H9 (cell line): ENCODE data around the gene PLCH2. TPM values are rescaled to one million over a fixed set of nuclear protein-coding genes. Genes with fewer than 3 reads are reported as not detected.

Experiments used
- DNase-seq: peaks from one replicate; pipeline ENCODE4 v3.0.0-alpha.2; 2017
- H2AFZ ChIP-seq: one replicate; pipeline ENCODE4 v1.6.1; 2013; ENCODE audit warnings: mild to moderate bottlenecking, low read length, control low read depth, moderate library complexity
- H2AK5ac ChIP-seq: 2 replicates; pipeline ENCODE4 v1.6.1; 2013; ENCODE audit warnings: low read length, control low read depth, mixed read lengths; ENCODE audit not compliant: insufficient read length
- H2BK120ac ChIP-seq: one replicate; pipeline ENCODE4 v1.6.1; 2013; ENCODE audit warnings: low read depth, mild to moderate bottlenecking, low read length, control low read depth, inconsistent platforms; ENCODE audit not compliant: poor library complexity, severe bottlenecking
- H2BK12ac ChIP-seq: 2 replicates; pipeline ENCODE4 v1.6.1; 2013; ENCODE audit warnings: low read length, control low read depth, mixed read lengths, low read depth; ENCODE audit not compliant: insufficient read length
- H2BK15ac ChIP-seq: 2 replicates; pipeline ENCODE4 v1.6.1; 2013; ENCODE audit warnings: low read depth, low read length, control low read depth
- H2BK20ac ChIP-seq: one replicate; pipeline ENCODE4 v1.6.1; 2013; ENCODE audit warnings: low read depth, mild to moderate bottlenecking, low read length, control low read depth, inconsistent platforms; ENCODE audit not compliant: poor library complexity, severe bottlenecking
- H2BK5ac ChIP-seq: 2 replicates; pipeline ENCODE4 v1.6.1; 2013; ENCODE audit warnings: low read length, control low read depth, mixed read lengths; ENCODE audit not compliant: insufficient read length
- H3K14ac ChIP-seq: 2 replicates; pipeline ENCODE4 v1.6.1; 2013; ENCODE audit warnings: low read length, control low read depth; ENCODE audit not compliant: insufficient read depth
- H3K18ac ChIP-seq: 2 replicates; pipeline ENCODE4 v1.6.1; 2013; ENCODE audit warnings: low read depth, mild to moderate bottlenecking, mixed read lengths, low read length, control low read depth; ENCODE audit not compliant: insufficient read length
- H3K23ac ChIP-seq: 2 replicates; pipeline ENCODE4 v1.6.1; 2013; ENCODE audit warnings: low read length, control low read depth, mixed read lengths, low read depth; ENCODE audit not compliant: insufficient read length
- H3K23me2 ChIP-seq: 2 replicates; pipeline ENCODE4 v1.6.1; 2013; ENCODE audit warnings: low read depth, mild to moderate bottlenecking, mixed read lengths, low read length, control low read depth; ENCODE audit not compliant: insufficient read length, poor library complexity, severe bottlenecking
- H3K27ac ChIP-seq: 2 replicates; pipeline ENCODE4 v1.5.1; 2013; ENCODE audit warnings: low read length, control low read depth, mixed read lengths, low read depth; ENCODE audit not compliant: insufficient read length
- H3K27me3 ChIP-seq: 2 replicates; pipeline ENCODE4 v1.6.1; 2013; ENCODE audit warnings: low read length, control low read depth, inconsistent platforms; ENCODE audit not compliant: insufficient read depth
- H3K4ac ChIP-seq: 2 replicates; pipeline ENCODE4 v1.6.1; 2013; ENCODE audit warnings: low read depth, mild to moderate bottlenecking, control low read depth, inconsistent platforms, low read length, moderate library complexity
- H3K4me1 ChIP-seq: 2 replicates; pipeline ENCODE4 v1.6.1; 2013; ENCODE audit warnings: low read length, control low read depth, inconsistent platforms; ENCODE audit not compliant: insufficient read depth
- H3K4me2 ChIP-seq: 2 replicates; pipeline ENCODE4 v1.6.1; 2013; ENCODE audit warnings: low read length, control low read depth, mixed read lengths; ENCODE audit not compliant: insufficient read length, insufficient read depth
- H3K56ac ChIP-seq: 2 replicates; pipeline ENCODE4 v1.6.1; 2013; ENCODE audit warnings: low read depth, mild to moderate bottlenecking, mixed read lengths, low read length, control low read depth; ENCODE audit not compliant: insufficient read length
- H3K79me1 ChIP-seq: 2 replicates; pipeline ENCODE4 v1.6.1; 2013; ENCODE audit warnings: low read depth, mild to moderate bottlenecking, moderate library complexity, low read length, control low read depth, inconsistent platforms; ENCODE audit not compliant: insufficient read depth, poor library complexity, severe bottlenecking
- H3K79me2 ChIP-seq: 2 replicates; pipeline ENCODE4 v1.6.1; 2013; ENCODE audit warnings: low read length, control low read depth, inconsistent platforms; ENCODE audit not compliant: insufficient read depth
- H3K9ac ChIP-seq: 2 replicates; pipeline ENCODE4 v1.6.1; 2013; ENCODE audit warnings: low read length, control low read depth, mixed read lengths; ENCODE audit not compliant: insufficient read length; ENCODE audit errors: extremely low read depth
- H3K9me3 ChIP-seq: one replicate; pipeline ENCODE4 v1.6.1; 2013; ENCODE audit warnings: low read depth, low read length, inconsistent platforms; ENCODE audit not compliant: control insufficient read depth
- H3T11ph ChIP-seq: one replicate; pipeline ENCODE4 v1.6.1; 2013; ENCODE audit warnings: mild to moderate bottlenecking, low read length, control low read depth, inconsistent platforms
- H4K20me1 ChIP-seq: one replicate; pipeline ENCODE4 v1.6.1; 2013; ENCODE audit not compliant: control insufficient read depth, insufficient read length, insufficient read depth
- H4K5ac ChIP-seq: 2 replicates; pipeline ENCODE4 v1.6.1; 2013; ENCODE audit warnings: low read depth, mild to moderate bottlenecking, mixed read lengths, low read length, control low read depth; ENCODE audit not compliant: insufficient read length
- H4K8ac ChIP-seq: replicated peaks from 2 replicates; pipeline ENCODE4 v1.6.1; 2013; ENCODE audit warnings: low read length, control low read depth, mixed read lengths, low read depth; ENCODE audit not compliant: insufficient read length
- H4K91ac ChIP-seq: 2 replicates; pipeline ENCODE4 v1.6.1; 2013; ENCODE audit warnings: low read depth, mild to moderate bottlenecking, moderate library complexity, mixed read lengths, low read length, control low read depth; ENCODE audit not compliant: insufficient read length
- H3K27ac Mint-ChIP-seq, 3 experiments: 2 replicates in 2 of 3; 3 replicates in 1 of 3; pipeline ENCODE4 v1.8.0; 2020 to 2021; ENCODE audit warnings: mixed read lengths in 3 of 3, mild to moderate bottlenecking in 1 of 3, moderate library complexity in 1 of 3
- H3K27me3 Mint-ChIP-seq: 2 replicates; pipeline ENCODE4 v1.8.0; 2021; ENCODE audit warnings: low read depth, mild to moderate bottlenecking, moderate library complexity, mixed read lengths
- H3K36me3 Mint-ChIP-seq, 3 experiments: 2 replicates in 2 of 3; 3 replicates in 1 of 3; pipeline ENCODE4 v1.8.0; 2020 to 2021; ENCODE audit warnings: low read depth in 3 of 3, mixed read lengths in 3 of 3; ENCODE audit not compliant: insufficient read depth in 1 of 3
- H3K4me1 Mint-ChIP-seq, 2 experiments: 2 replicates each; pipeline ENCODE4 v1.8.0; 2020; ENCODE audit warnings: mixed read lengths in 2 of 2
- H3K4me3 Mint-ChIP-seq, 2 experiments: 2 replicates in 1 of 2; 3 replicates in 1 of 2; pipeline ENCODE4 v1.8.0; 2020 to 2021; ENCODE audit warnings: mild to moderate bottlenecking in 2 of 2, mixed read lengths in 2 of 2, moderate library complexity in 1 of 2
- H3K9me3 Mint-ChIP-seq, 2 experiments: 2 replicates in 1 of 2; 3 replicates in 1 of 2; pipeline ENCODE4 v1.8.0; 2020; ENCODE audit warnings: mild to moderate bottlenecking in 2 of 2, mixed read lengths in 2 of 2, moderate library complexity in 1 of 2
- CTCF ChIP-seq: fragments of 200-600 bp; sonication (generic); conservative IDR thresholded peaks from 3 replicates; pipeline ENCODE4 v1.8.0; 2021; ENCODE audit warnings: antibody characterized with exemption, mild to moderate bottlenecking
- WGBS: extraction: QIAGEN DNeasy Blood & Tissue Kit; methylation state at CpG from one replicate; pipeline ENCODE4 v1.1.7; 2013; ENCODE audit warnings: missing lambda C conversion rate, low lambda C conversion rate, mixed read lengths; ENCODE audit not compliant: insufficient read length; ENCODE audit errors: extremely low coverage; 5-methylcytosine and 5-hydroxymethylcytosine counted together
- total RNA-seq: library from RNA; stranded (reverse); gene quantifications from 2 replicates; pipeline ENCODE4 v1.2.1, GENCODE V29; 2021

The PLCH2 gene
- total RNA-seq, 1 experiment from 2014 or later: 0.09 TPM

GRCh38 chr1:2502661-2503553, 26.8 kb downstream of the PLCH2 start:
- Histone ChIP-seq H3K56ac (no peak overlapping the region), H4K5ac (no peak overlapping the region), H4K91ac (no peak overlapping the region), H3K9me3 (no peaks in the 10 kb centered on the region), H4K8ac (no peak overlapping the region), H3K4ac (no peak overlapping the region), H2AFZ (no peak overlapping the region), H3K4me1 (no peaks in the 10 kb centered on the region), H3K4me2 (no peak overlapping the region), H3K27me3 (no peaks in the 10 kb centered on the region), H2BK5ac (no peak overlapping the region), H2BK20ac (no peak overlapping the region), H2AK5ac (no peak overlapping the region), H2BK15ac (no peak overlapping the region), H3T11ph (no peak overlapping the region), H3K23me2 (no peaks in the 10 kb centered on the region), H3K9ac (no peak overlapping the region), H3K79me1 (no peaks in the 10 kb centered on the region), H3K23ac (no peak overlapping the region), H3K18ac (no peak overlapping the region), H4K20me1 (no peaks in the 10 kb centered on the region), H2BK12ac (no peak overlapping the region), H3K14ac (no peak overlapping the region), H3K79me2 (no peaks in the 10 kb centered on the region), H3K27ac (no peak overlapping the region), H2BK120ac (no peak overlapping the region)
- H3K4me3 Mint-ChIP-seq: no peak overlapping the region
- DNase-seq: no peak
- H3K4me1 Mint-ChIP-seq: no peaks in the 10 kb centered on the region
- no peak for TF ChIP-seq CTCF
- peaks cover 0 to under 1% (median 0%) of the 10 kb centered on the region in 3 experiments; a peak in 1 of 7 replicates for H3K36me3 Mint-ChIP-seq
- no peak overlapping the region for H3K27ac Mint-ChIP-seq
- peaks cover 6% of the 10 kb centered on the region for H3K27me3 Mint-ChIP-seq
- no peaks in the 10 kb centered on the region for H3K9me3 Mint-ChIP-seq
- no CpG with 5 or more reads among the region's 36 CpGs for WGBS
